ENCODE data around the gene SLC15A4.
"Not testable (repeated sequence)": the region's sequence is repeated elsewhere in the genome, so short reads cannot be mapped to it uniquely, and the experiment has no call there.

Gene SLC15A4

GRCh38 chr12:128843538-128843937 is 19.8 kb upstream of the SLC15A4 start:
- DNase-seq (ENCODE audit: low spot score), result no peak
- CTCF ChIA-PET, result no interaction called here

GRCh38 chr12:128842579-128842978 is 18.8 kb upstream of the SLC15A4 start:
- CTCF ChIA-PET, result no interaction called here
- H3K27ac ChIP-seq, result no peak overlapping the region
- POLR2A ChIA-PET (ENCODE audit: low non-redundant PET), result no interaction called here
- TF ChIP-seq CTCF (conservative IDR thresholded peaks at IDR 0.05; ENCODE audit: low read depth), result no peak
- no peak for DNase-seq (ENCODE audit: low spot score)

More at GRCh38 chr12:128843538-128843937, 19.8 kb upstream of the SLC15A4 start:
- no peak overlapping the region for H3K27ac ChIP-seq
- no peak for TF ChIP-seq CTCF (conservative IDR thresholded peaks at IDR 0.05; ENCODE audit: low read depth)
- POLR2A ChIA-PET (ENCODE audit: low non-redundant PET), result no interaction called here

GRCh38 chr12:128840862-128841468 is 17.2 kb upstream of the SLC15A4 start:
- no peak for DNase-seq (ENCODE audit: low spot score)
- ChIA-PET CTCF (interaction anchor here (0.7 kb wide), 1 partner anchor 32 kb away, joined by 9 read pairs; no protein-coding TSS in a partner anchor), POLR2A (ENCODE audit: low non-redundant PET) (no interaction called here)
- TF ChIP-seq CTCF (conservative IDR thresholded peaks at IDR 0.05; ENCODE audit: low read depth), result no peak
- no peak overlapping the region for H3K27ac ChIP-seq

- DNase-seq (ENCODE audit: low spot score); H3K27ac ChIP-seq; CTCF ChIA-PET; POLR2A ChIA-PET (ENCODE audit: low non-redundant PET): not testable (repeated sequence)
Measured at GRCh38 chr12:128839885-128840284, 16.1 kb upstream of the SLC15A4 start.

GRCh38 chr12:128833418-128833817 is 9.7 kb upstream of the SLC15A4 start:
- CTCF ChIA-PET, result interaction anchor here (0.6 kb wide), 1 partner anchor 178 kb away, joined by 4 read pairs; no protein-coding TSS in a partner anchor
- no peak for TF ChIP-seq CTCF (conservative IDR thresholded peaks at IDR 0.05; ENCODE audit: low read depth)
- H3K27ac ChIP-seq, result no peak overlapping the region
- no peak for DNase-seq (ENCODE audit: low spot score)
- POLR2A ChIA-PET (ENCODE audit: low non-redundant PET), result no interaction called here

GRCh38 chr12:128830505-128830893 is 6.7 kb upstream of the SLC15A4 start:
- no peak overlapping the region for H3K27ac ChIP-seq

More at GRCh38 chr12:128830505-128830893, 6.7 kb upstream of the SLC15A4 start:
- TF ChIP-seq CTCF (conservative IDR thresholded peaks at IDR 0.05; ENCODE audit: low read depth), result no peak
- DNase-seq (ENCODE audit: low spot score), result no peak
- ChIA-PET POLR2A (ENCODE audit: low non-redundant PET) (no interaction called here), CTCF (no interaction called here)
